Neutrophil (primary cell): Measurements from ENCODE around the gene ABHD17A.

Source experiments
- H3K27ac ChIP-seq: fragments of 200-600 bp; sonication (generic); 2 replicates; pipeline ENCODE4 v1.5.1; 2016; ENCODE audit warnings: mild to moderate bottlenecking, moderate library complexity
- H3K27me3 ChIP-seq: fragments of 200-600 bp; sonication (generic); 2 replicates; pipeline ENCODE4 v1.6.0; 2016; ENCODE audit warnings: mild to moderate bottlenecking
- H3K36me3 ChIP-seq: fragments of 200-600 bp; sonication (generic); 2 replicates; pipeline ENCODE4 v1.5.1; 2017
- H3K4me1 ChIP-seq, 2 experiments: fragments of 200-600 bp in 1 of 2; sonication (generic) in 1 of 2; 1 replicate in 1 of 2; 2 replicates in 1 of 2; pipeline versions ENCODE4 v1.5.1 to v1.6.1; 2013 to 2016; ENCODE audit warnings: low read depth in 1 of 2, low read length in 1 of 2, mild to moderate bottlenecking in 1 of 2, moderate library complexity in 1 of 2; ENCODE audit not compliant: control insufficient read depth in 1 of 2, insufficient read depth in 1 of 2
- H3K4me3 ChIP-seq, 2 experiments: fragments of 200-600 bp in 1 of 2; sonication (generic) in 1 of 2; 1 replicate in 1 of 2; 2 replicates in 1 of 2; pipeline ENCODE4 v1.5.1; 2013 to 2016; ENCODE audit warnings: low read depth in 1 of 2, low read length in 1 of 2, mild to moderate bottlenecking in 1 of 2, moderate library complexity in 1 of 2
- H3K9me3 ChIP-seq: fragments of 200-600 bp; sonication (generic); 2 replicates; pipeline ENCODE4 v1.5.1; 2016
- CTCF ChIP-seq: fragments of 200-600 bp; sonication (generic); IDR thresholded peaks from 2 replicates; pipeline ENCODE4 v1.5.1; 2016; ENCODE audit warnings: antibody characterized with exemption

The ABHD17A gene

GRCh38 chr19:1874554-1875185 is 10.6 kb downstream of the ABHD17A start:
- Histone ChIP-seq H3K4me3 (peak overlapping the region; percentile 90 to 91), H3K27ac (peak overlapping the region; percentile 95), H3K27me3 (no peaks in the 10 kb centered on the region), H3K4me1 (peaks cover 27 to 30% of the 10 kb centered on the region in 2 experiments), H3K9me3 (no peaks in the 10 kb centered on the region), H3K36me3 (peaks cover 21% of the 10 kb centered on the region)
- no peak for TF ChIP-seq CTCF

GRCh38 chr19:1873524-1874473 is 11.5 kb downstream of the ABHD17A start:
- Histone ChIP-seq H3K4me3 (peak overlapping the region in 1 of 2 experiments; percentile 90), H3K9me3 (no peaks in the 10 kb centered on the region), H3K27ac (peak overlapping the region; percentile 95), H3K27me3 (no peaks in the 10 kb centered on the region), H3K4me1 (peaks cover 27 to 30% of the 10 kb centered on the region in 2 experiments), H3K36me3 (peaks cover 18% of the 10 kb centered on the region)
- no peak for TF ChIP-seq CTCF

GRCh38 chr19:1872807-1873523 is 12.3 kb downstream of the ABHD17A start:
- H3K9me3 ChIP-seq: no peaks in the 10 kb centered on the region
- TF ChIP-seq CTCF: no peak
- H3K4me3 ChIP-seq: no peak overlapping the region
- peaks cover 13% of the 10 kb centered on the region for H3K36me3 ChIP-seq
- H3K4me1 ChIP-seq: peaks cover 27 to 30% of the 10 kb centered on the region in 2 experiments
- H3K27ac ChIP-seq: no peak overlapping the region
- H3K27me3 ChIP-seq: no peaks in the 10 kb centered on the region

- Histone ChIP-seq H3K27ac (no peak overlapping the region), H3K9me3 (no peaks in the 10 kb centered on the region), H3K27me3 (no peaks in the 10 kb centered on the region), H3K4me3 (no peak overlapping the region), H3K36me3 (peaks cover 13% of the 10 kb centered on the region), H3K4me1 (peaks cover 26 to 27% of the 10 kb centered on the region in 2 experiments)
- TF ChIP-seq CTCF: no peak
These were observed 13.7 kb downstream of the ABHD17A start for GRCh38 chr19:1871630-1872029.

- Histone ChIP-seq H3K27ac (no peak overlapping the region), H3K4me3 (no peak overlapping the region), H3K4me1 (peaks cover 22% of the 10 kb centered on the region in 2 experiments), H3K27me3 (no peaks in the 10 kb centered on the region), H3K36me3 (peaks cover 13% of the 10 kb centered on the region), H3K9me3 (no peaks in the 10 kb centered on the region)
- TF ChIP-seq CTCF: no peak
These were observed 14.1 kb downstream of the ABHD17A start for GRCh38 chr19:1871140-1871597.
